Activated T-cell treated with anti-CD3 and anti-CD28 coated beads, Interleukin-2, amount 50 U/mL, for 72 hours (primary cell): ENCODE measurements around the gene PABPC3. TPM values are rescaled to one million over a fixed set of nuclear protein-coding genes. Genes with fewer than 3 reads are reported as not detected.

Experiments used
- ATAC-seq, 2 donors: fragments of 150-1000 bp; cut with Tn5 transposase; replicated peaks in 1 of 2; 2 replicates each; pipeline ENCODE4 v1.10.0; 2021; ENCODE audit warnings: moderate library complexity in 2 of 2, mild to moderate bottlenecking in 1 of 2
- DNase-seq, 2 donors: peaks; one replicate each; pipeline ENCODE4 v3.0.0; 2021 to 2022; ENCODE audit warnings: mixed read lengths in 1 of 2
- H3K27ac Mint-ChIP-seq: one replicate; pipeline ENCODE4 v1.8.0; 2022; ENCODE audit warnings: mild to moderate bottlenecking, moderate library complexity, mixed read lengths
- H3K27me3 Mint-ChIP-seq: one replicate; pipeline ENCODE4 v1.8.0; 2022; ENCODE audit warnings: low read depth, mixed read lengths
- H3K36me3 Mint-ChIP-seq, 2 donors: one replicate each; pipeline ENCODE4 v1.8.0; 2022; ENCODE audit warnings: mixed read lengths in 2 of 2, mild to moderate bottlenecking in 1 of 2; ENCODE audit not compliant: insufficient read depth in 2 of 2
- H3K4me1 Mint-ChIP-seq: one replicate; pipeline ENCODE4 v1.8.0; 2022; ENCODE audit warnings: low read depth, mixed read lengths
- H3K4me3 Mint-ChIP-seq, 2 donors: one replicate each; pipeline ENCODE4 v1.8.0; 2022; ENCODE audit warnings: mild to moderate bottlenecking in 2 of 2, mixed read lengths in 2 of 2, moderate library complexity in 2 of 2
- H3K9me3 Mint-ChIP-seq, 2 donors: one replicate each; pipeline ENCODE4 v1.8.0; 2022; ENCODE audit warnings: mixed read lengths in 2 of 2
- total RNA-seq, 2 donors: library from RNA; stranded (reverse); gene quantifications; one replicate each; pipeline ENCODE4 v1.2.3, GENCODE V29; 2022

The PABPC3 gene
- total RNA-seq, 2 donors from 2014 or later, result 0.58 to 0.60 TPM

DNA sequence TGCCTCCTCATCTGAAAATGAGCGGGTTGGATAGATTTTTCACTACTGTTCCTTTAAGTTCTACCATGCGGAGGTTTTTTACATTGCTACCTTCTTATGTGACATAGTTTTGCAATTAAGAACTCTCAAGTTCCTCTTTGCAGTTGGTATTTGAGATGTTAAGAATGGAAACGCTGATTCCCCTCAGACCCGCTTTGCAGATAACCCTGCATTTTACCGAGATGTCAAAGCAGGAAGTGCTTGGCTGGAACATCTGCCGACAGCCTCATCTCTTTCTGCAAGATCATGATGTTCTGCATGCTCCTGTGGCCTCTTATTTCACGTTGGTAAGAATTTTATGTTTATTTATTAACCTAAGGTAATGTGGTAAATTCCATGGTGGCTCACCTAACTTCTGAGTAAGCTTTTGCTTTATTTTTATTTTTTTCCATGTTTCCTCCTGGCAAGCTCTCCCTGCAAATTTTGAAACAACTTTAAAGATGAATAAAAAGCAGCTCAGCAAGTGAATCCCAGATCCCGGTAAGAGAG is 22.5 kb downstream of the PABPC3 start:
- Mint-ChIP-seq H3K9me3 (peaks cover 0 to 3% of the 10 kb centered on the region in 2 donors), H3K27me3 (peaks cover 51% of the 10 kb centered on the region), H3K36me3 (no peaks in the 10 kb centered on the region), H3K27ac (no peak overlapping the region), H3K4me1 (peaks cover 5% of the 10 kb centered on the region), H3K4me3 (no peak overlapping the region)
- no peak for DNase-seq
- ATAC-seq, result no peak

DNA sequence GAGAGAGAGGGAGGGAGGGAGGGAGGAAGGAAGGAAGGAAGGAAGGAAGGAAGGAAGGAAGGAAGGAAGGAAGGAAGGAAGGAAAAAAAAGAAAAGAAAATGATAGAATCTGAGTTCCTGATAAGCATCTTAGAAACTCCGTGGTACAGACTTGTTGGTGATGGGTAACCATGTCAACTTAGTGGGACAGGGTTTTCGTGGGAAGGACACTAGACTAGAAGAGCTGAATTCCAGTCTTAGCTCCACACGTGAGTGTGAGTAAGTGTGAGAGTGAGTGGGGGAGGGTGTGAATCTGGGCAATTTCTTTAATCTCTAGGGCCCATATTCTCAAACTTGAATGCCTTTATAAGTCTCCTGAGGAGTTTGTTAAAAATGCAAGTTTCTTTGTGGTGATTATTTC is 35.0 kb downstream of the PABPC3 start:
- H3K9me3 Mint-ChIP-seq, result peaks cover 0 to 1% of the 10 kb centered on the region in 2 donors
- DNase-seq, result no peak
- no peak for ATAC-seq
- peaks cover 30% of the 10 kb centered on the region for H3K27me3 Mint-ChIP-seq
- no peak overlapping the region for H3K4me3 Mint-ChIP-seq
- H3K27ac Mint-ChIP-seq, result no peak overlapping the region
- no peaks in the 10 kb centered on the region for H3K36me3 Mint-ChIP-seq
- no peaks in the 10 kb centered on the region for H3K4me1 Mint-ChIP-seq

DNA sequence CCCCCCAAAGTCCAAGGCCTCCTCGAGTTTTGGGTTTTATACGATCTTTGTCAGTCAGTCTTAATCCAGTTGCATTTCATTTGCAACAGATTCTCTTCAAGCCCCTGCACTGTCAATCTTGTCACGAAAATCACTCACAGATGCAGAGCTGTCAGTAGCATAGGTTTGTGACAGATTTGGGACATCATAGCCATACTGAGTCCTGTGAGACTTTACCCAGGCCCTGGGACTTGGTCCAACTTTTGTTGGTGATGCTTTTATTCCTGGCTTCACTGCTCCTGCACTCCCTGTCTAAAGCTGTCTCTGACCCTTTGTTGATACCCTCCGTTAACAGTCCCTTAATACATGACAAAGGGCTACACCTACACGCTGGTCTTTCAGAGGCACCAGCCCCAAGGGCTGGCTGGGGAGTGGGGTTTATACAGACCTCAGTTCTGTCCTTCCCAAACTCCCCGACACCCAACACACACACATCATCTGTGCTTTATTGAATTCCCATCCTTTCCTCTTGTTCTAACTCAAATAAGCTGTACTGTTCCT is 36.0 kb downstream of the PABPC3 start:
- Mint-ChIP-seq H3K4me1 (no peaks in the 10 kb centered on the region), H3K9me3 (no peaks in the 10 kb centered on the region), H3K27ac (no peak overlapping the region), H3K36me3 (no peaks in the 10 kb centered on the region), H3K4me3 (no peak overlapping the region), H3K27me3 (peaks cover 37% of the 10 kb centered on the region)
- ATAC-seq (no peak), DNase-seq (no peak)

DNA sequence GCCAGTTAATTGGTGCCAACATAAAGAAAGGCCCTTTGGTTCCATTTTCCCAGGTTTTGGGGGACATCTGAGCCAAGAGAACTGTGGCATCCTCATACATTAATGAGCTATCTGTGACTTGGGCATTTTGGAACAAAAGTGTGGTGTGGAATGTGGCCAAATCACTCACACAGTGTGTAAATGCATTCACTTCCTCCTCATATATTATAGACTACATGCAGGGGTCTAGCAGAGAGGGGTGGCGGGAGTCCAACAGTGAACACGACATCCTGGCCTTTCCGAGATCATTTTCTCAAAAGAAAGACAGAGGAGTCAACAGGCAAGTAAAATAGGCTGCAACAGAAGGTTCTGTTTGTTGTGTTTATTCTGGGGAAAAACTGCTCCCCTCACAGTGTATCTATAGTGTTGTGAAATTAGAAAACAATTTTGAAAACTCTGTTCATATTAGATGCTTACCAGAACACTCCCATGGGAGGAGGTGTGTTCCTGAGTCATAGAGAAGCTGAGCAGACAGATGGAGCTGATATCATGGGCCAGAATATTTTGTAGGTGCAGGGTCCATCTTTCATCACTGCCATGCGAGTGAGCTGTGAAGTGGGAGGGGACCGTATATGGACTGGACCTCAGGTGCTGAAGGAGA is 36.9 kb downstream of the PABPC3 start:
- H3K4me1 Mint-ChIP-seq, result no peaks in the 10 kb centered on the region

DNA sequence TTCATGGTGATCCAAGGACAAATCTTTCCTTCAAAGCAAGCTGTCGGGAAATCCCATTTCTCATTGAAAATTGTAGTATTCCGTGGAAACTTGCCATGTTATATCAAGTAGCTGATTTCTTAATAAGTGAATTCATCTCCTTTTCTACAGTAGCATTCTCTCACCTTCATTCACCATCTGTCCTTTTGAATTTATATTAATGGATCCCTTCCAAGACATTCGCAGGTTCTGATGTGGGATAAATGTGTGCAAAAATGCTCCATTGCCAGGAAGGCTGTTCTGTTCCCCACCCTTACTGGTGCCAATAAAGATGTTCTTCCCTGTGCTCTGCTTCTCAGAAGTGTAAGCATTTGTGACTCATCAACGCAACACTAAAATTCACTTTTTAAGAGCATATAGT is 40.0 kb downstream of the PABPC3 start:
- Mint-ChIP-seq H3K4me1 (no peaks in the 10 kb centered on the region), H3K4me3 (no peak overlapping the region), H3K27ac (no peak overlapping the region), H3K27me3 (peaks cover 40% of the 10 kb centered on the region), H3K9me3 (no peaks in the 10 kb centered on the region), H3K36me3 (no peaks in the 10 kb centered on the region)
- DNase-seq (no peak), ATAC-seq (no peak)

More for the DNA sequence above, 36.9 kb downstream of the PABPC3 start:
- no peaks in the 10 kb centered on the region for H3K36me3 Mint-ChIP-seq
- ATAC-seq, result no peak
- H3K27ac Mint-ChIP-seq, result no peak overlapping the region
- H3K4me3 Mint-ChIP-seq, result no peak overlapping the region
- H3K27me3 Mint-ChIP-seq, result peaks cover 43% of the 10 kb centered on the region
- no peak for DNase-seq
- H3K9me3 Mint-ChIP-seq, result no peaks in the 10 kb centered on the region

DNA sequence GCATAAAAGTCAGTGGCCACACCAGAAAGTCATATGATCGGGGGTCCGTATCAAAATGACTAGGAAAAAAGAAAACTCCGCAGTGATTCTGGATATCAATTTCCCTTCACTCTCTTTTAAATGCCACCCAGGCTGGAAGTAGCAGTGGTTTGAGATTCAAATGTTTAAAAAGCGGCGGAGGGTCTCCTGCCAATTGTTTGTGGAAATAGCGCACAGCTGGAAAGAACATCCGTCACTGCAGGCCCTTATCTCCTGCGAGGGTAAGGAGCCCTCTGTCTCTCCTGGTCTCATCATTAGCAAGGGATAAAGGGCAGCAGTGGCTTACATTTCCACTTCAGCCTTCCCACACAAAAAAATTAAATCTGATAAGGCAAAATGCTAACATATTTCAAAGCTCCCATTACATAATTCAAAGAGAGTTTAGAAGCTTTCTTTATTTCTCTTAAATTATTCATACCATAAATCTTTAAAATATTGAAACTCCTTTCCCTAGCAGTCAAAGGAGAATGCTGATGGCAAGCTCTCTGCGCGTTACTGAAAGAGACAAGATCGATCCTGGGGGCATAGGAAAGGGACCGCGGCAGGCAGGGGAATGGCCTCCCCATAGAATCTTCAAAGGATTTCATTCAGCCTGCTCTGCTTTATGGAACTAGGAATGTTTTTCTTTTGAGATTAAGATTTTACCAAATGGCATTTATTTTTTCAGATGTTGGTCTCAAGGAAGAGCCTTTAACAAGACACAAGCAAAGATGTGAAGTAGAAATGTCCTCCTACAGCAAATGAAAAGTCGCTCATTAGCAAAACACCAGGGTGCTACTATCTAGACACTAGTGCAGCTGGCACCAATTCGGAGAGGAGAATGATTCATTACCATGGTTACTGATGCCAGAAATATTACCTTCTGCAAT is 41.2 kb downstream of the PABPC3 start:
- ATAC-seq (no peak), DNase-seq (no peak)
- Mint-ChIP-seq H3K9me3 (no peaks in the 10 kb centered on the region), H3K36me3 (no peaks in the 10 kb centered on the region), H3K4me1 (no peaks in the 10 kb centered on the region), H3K27me3 (peaks cover 35% of the 10 kb centered on the region), H3K4me3 (no peak overlapping the region), H3K27ac (no peak overlapping the region)

DNA sequence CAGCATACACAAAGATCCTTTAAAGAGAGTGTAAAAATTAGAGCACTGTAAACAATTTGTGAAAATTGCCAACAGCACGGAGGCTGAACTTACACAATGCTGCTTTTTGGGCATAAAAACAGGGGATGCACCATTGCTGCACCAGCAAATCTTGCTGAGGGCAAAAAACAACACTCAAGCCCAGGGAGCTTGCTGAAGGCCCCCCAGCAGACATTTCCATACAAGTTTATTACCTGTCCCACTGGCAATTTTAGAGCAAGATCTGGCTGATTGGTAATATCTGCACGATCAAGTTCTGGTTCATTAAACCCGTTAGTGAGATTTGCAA is 41.8 kb downstream of the PABPC3 start:
- no peaks in the 10 kb centered on the region for H3K36me3 Mint-ChIP-seq
- no peaks in the 10 kb centered on the region for H3K4me1 Mint-ChIP-seq
- no peak overlapping the region for H3K4me3 Mint-ChIP-seq
- H3K27me3 Mint-ChIP-seq, result peaks cover 33% of the 10 kb centered on the region
- H3K27ac Mint-ChIP-seq, result no peak overlapping the region
- ATAC-seq, result no peak
- no peaks in the 10 kb centered on the region for H3K9me3 Mint-ChIP-seq
- DNase-seq, result no peak

DNA sequence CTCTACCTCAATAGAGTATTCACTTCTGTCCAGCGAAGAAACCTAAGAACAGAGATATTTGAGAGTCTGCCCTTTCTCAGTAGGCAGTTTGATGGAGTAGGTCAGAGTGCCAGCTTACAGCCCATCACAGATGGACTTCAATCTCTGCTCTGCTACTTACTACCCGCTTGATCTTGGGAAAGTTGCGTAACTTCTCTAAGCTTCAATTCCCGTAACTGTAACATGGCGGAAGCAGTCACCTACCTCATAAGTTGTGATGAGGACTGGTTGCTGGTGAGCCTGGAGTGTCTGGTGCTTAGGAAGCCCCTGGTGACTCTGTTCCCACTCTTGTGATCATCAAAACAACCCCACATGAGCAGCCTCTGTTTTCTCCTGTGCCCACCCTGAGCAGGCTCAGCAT is 45.1 kb downstream of the PABPC3 start:
- Mint-ChIP-seq H3K4me1 (no peaks in the 10 kb centered on the region), H3K27ac (no peak overlapping the region), H3K36me3 (no peaks in the 10 kb centered on the region), H3K4me3 (no peak overlapping the region), H3K27me3 (peaks cover 22% of the 10 kb centered on the region), H3K9me3 (no peaks in the 10 kb centered on the region)
- DNase-seq, result no peak
- ATAC-seq, result no peak

DNA sequence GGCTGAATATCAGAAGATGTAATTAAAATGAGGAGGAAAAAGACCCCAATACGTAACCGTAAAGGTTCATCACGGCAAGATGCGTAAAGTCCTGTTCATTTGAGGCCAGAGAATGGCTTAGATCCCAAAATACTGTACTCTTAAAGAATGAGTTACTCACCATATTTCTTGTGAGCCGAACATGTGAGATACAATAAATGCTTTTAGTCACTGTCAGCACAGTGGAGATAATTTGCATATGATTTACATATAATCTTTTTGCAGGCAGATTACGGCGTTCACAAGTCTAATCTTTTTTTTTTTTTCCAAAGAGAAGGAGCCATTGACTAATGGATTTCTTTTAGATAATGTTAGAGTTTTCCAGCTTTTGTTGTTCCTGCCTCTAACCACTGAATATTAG is 47.8 kb downstream of the PABPC3 start:
- no peaks in the 10 kb centered on the region for H3K4me1 Mint-ChIP-seq
- no peak overlapping the region for H3K27ac Mint-ChIP-seq

DNA sequence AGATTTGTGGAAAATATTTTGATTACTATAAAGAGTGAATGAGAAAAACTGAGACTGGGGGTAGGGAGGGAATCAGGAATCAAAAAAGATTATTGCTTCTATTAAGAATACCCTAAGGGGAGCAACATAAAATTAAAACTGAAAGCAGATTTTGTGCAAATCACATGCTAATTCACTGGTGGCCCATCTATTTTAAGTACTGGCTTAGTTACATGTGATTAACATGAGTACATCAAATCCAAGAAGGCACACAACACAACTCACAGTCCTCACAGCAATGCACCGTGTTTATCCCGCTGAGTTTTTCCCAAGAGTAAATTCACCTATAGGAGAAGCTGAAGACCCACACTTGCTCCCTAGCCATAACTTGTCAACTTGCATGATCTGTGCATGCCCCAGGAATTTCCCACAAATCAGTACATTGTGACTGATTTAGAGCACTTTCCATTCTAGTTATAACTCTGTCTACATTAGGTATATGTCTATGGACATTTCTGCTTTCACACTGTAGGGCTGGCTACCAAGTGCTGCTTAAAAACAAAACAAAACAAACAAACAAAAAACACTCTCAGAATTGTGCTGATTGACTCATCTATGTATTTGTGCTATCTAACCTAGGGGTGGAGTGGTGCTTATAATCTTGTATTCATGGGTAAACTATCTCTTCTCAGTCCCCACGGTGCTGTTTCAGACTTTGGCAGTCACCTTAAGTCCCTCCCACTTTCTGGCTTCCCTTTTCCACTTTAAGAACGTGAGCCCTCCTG is 51.9 kb downstream of the PABPC3 start:
- no peaks in the 10 kb centered on the region for H3K36me3 Mint-ChIP-seq
- no peak overlapping the region for H3K4me3 Mint-ChIP-seq
- no peak overlapping the region for H3K27ac Mint-ChIP-seq
- ATAC-seq (peak in 1 of 2 donors; percentile 38), DNase-seq (no peak)
- H3K9me3 Mint-ChIP-seq, result no peaks in the 10 kb centered on the region
- no peaks in the 10 kb centered on the region for H3K4me1 Mint-ChIP-seq
- peaks cover 36% of the 10 kb centered on the region for H3K27me3 Mint-ChIP-seq

More for the DNA sequence above, 47.8 kb downstream of the PABPC3 start:
- Mint-ChIP-seq H3K36me3 (no peaks in the 10 kb centered on the region), H3K4me3 (no peak overlapping the region), H3K27me3 (no peaks in the 10 kb centered on the region), H3K9me3 (no peaks in the 10 kb centered on the region)
- DNase-seq (no peak), ATAC-seq (no peak)

DNA sequence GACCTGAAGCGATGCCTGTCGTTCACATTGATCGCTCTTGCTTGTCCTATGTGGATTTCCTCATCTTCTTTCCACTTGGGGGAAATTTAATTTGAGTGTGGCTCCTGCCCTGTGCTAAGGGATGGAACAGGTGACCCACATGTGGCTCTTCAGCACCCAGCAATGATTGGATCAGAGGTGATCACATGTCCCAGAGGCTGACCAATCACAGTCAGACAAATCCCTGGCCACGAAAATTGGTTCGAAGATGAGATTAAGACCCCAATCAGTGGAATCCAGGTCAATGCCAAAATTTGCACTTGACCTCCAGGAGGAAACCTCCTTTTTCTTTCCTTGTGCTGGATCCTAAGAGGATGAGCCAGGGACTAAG is 52.5 kb downstream of the PABPC3 start:
- Mint-ChIP-seq H3K9me3 (no peaks in the 10 kb centered on the region), H3K36me3 (no peaks in the 10 kb centered on the region), H3K4me1 (no peaks in the 10 kb centered on the region), H3K27me3 (peaks cover 38% of the 10 kb centered on the region), H3K4me3 (no peak overlapping the region), H3K27ac (no peak overlapping the region)
- ATAC-seq (no peak), DNase-seq (no peak)
